H4 (cell line): ENCODE data around the gene JARID2. TPM values are rescaled to one million over a fixed set of nuclear protein-coding genes. Genes with fewer than 3 reads are reported as not detected.

ENCODE experiments used
- DNase-seq: peaks from one replicate; pipeline ENCODE4 v3.0.0-alpha.2; 2015; ENCODE audit warnings: low spot score
- total RNA-seq: library from RNA; depleted of rRNA; stranded (reverse); fragments of >200 nt; shearing (Covaris generic); gene quantifications from 2 replicates; pipeline ENCODE4 v1.2.3, GENCODE V29; 2014; rRNA removed

The JARID2 gene
- 4.9 and 6.0 TPM in 2 replicates for total RNA-seq

DNA sequence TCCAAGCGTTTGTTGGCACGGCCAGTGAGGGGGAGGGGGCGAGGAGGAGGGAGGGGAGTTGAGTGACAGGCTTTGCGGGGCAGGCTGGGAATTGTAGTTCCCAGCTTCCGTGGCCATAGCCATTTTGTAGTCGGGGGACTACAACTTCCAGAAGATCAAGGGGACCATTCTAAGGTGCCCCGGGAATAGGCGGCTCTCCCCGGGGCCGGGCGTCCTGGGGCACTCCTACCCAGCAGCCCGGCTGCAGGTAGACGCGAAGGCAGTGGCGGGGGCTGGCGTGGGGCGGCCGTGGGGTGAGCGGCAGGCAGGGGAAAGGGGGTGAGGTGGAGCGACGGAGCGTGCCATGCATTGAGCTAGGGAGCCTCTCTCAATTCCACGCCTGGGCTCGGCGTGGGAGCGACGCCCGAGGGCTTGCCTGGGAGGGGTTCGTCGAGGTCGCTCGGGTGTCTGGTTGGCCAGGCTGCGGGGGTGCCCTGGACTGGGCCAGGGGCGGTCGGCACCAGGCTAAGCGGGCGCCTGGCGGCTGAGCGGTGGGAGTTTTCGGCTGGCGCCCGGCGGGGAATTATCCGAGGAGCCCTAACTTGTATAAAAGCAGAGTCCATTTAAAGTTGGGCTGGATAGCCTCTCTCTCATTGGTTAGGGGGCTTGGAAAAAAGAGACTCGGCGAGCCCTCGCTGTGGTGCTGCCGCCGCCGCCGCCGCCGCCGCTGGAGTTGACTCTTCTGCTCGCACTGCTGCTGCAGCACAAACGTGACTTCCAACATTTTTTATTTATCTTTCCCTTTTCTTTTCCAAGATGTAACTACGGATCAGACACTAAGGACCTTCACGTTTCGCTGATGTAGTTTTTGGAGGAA is at the start of gene JARID2:
TSS of gene JARID2 (plus strand) at position 709 of the 856 bp plus-strand sequence. CDS start 471 bp downstream, outside the sequence.
- peak; percentile 96 for DNase-seq

GRCh38 chr6:15200087-15200486 is 45.8 kb upstream of the JARID2 start:
- no peak for DNase-seq

- DNase-seq, result no peak
Measured at GRCh38 chr6:15205321-15205720, 40.5 kb upstream of the JARID2 start.

GRCh38 chr6:15206887-15207286 is 39.0 kb upstream of the JARID2 start:
- DNase-seq, result no peak

DNA sequence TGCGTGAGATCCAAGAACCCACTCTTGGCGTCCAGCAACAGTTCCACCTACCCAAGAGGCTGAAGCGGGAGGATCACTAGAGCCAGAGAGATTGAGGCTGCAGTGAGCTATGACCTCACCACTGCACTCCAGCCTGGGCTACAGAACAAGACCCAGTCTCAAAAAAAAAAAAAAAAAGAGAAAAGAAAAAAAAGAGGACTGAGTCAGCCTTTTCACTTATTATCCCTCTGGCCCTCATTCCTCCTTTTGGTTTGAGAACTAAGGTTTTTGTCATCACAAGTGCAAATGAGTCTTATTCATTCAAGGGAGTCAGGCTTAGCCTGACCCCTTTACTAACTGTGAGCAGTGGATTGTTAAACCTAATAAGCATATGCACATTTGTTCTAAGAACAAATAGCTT is 37.9 kb upstream of the JARID2 start:
- no peak for DNase-seq

GRCh38 chr6:15213838-15214400 is 31.9 kb upstream of the JARID2 start:
- DNase-seq, result no peak

- no peak for DNase-seq
Measured at GRCh38 chr6:15218401-15218800, 27.5 kb upstream of the JARID2 start.

GRCh38 chr6:15220062-15220461 is 25.8 kb upstream of the JARID2 start:
- no peak for DNase-seq

- DNase-seq, result no peak
Measured at GRCh38 chr6:15227827-15228318, 18.0 kb upstream of the JARID2 start.

DNA sequence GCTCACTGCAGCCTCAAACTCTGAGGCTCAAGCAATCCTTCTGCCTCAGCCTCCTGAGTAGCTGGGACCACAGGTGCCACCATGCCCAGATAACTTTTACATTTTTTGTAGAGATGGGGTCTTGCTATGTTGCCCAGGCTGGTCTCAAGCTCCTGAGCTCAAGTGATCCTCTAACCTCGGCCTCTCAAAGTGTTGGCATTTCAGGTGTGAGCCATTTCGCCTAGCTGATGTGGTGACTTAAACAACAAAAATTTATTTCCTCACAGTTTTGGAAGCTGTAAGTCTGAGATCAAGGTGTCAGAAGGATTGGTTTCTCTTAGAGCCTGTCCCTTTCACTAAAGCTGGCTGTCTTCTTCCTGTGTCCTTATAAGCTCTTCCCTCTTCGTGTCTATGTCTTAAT is 15.0 kb upstream of the JARID2 start:
- no peak for DNase-seq

DNA sequence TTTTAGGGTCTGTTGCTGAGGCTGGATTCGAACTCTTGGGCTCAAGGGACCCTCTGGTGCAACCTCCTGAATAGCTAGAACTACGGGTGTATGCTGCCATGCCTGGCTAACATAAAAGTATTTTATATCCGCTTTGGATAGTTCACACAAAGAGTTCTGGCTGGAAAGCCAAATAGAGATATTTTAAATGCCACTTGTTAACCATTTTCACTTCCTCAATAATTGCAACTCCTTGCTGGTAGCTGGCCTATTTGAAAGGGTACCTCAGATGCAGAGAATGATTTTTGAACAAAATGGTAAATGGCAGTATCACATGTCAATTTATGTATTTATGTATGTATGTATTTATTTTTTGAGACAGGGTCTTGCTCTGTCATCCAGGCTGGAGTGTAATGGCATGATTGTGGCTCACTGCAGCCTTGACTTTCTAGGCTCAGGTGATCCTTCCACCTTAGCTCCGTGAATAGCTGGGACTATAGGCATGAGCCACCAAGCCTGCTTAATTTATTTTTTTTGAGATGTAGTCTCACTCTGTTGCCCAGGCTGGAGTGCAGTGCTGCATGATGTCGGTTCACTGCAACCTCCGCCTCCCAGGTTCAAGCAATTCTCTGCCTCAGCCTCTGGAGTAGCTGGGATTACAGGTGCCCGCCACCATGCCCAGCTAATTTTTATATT is 12.9 kb upstream of the JARID2 start:
- DNase-seq, result no peak

- no peak for DNase-seq
Measured at GRCh38 chr6:15234068-15234758, 11.7 kb upstream of the JARID2 start.

- DNase-seq, result no peak
Measured at GRCh38 chr6:15239616-15240364, 6.1 kb upstream of the JARID2 start.

DNA sequence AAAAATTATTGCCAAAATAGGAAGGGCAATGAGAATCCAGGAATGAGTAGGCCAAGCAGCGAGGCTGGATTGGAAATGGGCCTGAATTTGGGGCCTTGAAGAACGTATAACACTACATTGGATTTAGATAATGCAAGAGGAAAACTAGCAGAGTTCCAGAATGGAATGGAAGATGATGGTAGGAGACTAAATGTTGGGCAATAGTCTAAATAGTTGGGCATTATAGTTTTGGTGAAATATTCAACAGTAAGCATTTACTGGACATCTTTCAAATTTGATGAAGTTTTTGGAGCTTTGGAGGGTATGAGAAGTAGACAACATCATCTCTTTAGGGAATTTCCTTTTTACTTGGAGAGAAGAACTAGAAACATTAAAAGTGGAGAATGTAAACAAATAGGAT is 3.4 kb upstream of the JARID2 start:
- DNase-seq, result no peak

DNA sequence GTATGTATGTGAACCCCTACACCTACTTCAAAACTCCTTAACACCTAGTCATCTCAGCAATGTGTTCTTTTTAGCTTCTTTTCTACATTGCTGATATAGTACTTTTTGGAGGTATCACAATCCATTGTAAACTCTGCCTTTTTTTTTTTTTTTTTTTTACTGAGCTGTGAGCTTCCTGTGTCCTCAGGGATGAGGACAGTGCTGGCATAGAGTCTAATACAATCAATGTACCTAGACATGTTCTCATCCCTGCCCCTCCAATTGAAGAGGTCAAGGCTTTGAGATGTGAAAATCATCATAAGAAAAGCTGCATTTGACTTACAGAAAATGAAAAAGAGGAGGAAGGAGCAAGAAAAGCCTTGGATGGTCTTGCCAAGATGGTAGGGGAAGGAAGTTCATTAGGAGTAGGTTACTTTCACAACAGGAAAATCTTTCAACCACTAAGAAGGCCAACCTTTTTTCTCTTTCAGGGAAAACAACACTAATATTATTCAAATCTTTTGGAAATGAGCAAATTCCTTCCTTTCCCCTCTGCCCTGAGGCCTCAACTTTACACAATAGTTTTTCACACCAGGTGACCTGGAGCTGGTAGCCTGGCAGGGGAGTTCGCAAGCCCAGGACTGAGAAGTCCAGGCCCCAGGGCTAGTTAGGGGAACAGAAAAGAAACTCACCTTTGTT is 2.8 kb upstream of the JARID2 start:
- no peak for DNase-seq

GRCh38 chr6:15243910-15244619 is 1.8 kb upstream of the JARID2 start:
- no peak for DNase-seq

DNA sequence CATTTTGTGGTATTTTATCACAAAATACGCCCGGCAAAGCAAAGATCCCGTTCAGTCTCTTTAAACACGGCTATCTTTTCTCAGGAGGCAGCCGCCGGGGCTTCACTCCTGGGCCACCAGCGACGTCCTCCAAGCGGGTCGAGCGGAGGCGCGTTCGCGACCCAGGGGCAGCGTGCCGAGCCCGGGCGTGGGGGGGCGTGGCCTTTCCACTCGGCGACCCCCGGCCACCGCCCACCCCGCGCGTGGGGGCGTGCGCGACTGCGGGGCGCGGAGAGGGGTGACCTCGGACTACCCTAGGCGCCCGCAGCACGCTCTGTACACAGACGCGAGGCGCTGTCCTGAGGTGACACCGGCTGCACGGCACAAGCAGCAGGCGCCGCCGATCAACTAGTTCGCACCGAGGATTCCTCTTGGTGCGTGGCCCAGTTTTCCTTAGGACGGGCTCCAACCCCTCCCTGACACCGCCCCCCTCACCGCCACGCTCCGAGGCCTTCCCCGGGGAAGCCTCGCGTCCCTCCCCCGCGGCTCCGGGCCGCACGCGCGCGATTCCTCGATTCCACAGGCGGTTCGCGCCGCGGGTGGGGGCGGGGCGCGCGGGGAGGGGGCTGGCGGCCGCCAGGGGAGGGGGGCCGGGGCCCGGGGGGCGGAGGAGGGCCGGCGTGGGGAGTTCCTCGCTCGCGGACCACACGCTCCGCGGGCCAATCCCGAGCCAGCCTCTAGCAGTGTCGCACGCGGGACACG is 1.1 kb upstream of the JARID2 start:
- DNase-seq, result peak; percentile 35

DNA sequence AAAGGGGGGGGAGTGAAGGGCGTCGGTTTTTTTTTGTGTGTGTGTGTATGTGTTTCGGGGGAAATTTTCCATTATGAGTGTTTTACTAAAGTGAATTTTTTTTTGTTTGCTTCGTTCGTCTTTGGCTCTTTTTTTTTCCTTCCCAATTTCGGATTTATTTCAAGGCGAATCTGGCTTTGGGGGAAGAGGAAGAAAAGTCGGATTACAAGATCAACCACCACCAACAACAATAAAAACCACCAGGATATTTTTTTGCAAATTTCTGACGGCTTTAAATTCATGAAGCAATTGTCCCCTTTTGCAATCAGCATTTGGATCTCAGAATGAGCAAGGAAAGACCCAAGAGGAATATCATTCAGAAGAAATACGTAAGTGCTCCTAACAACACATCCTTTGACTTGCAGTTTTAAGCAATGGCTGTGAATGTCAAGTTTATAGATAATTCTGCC is 372 bp downstream of the JARID2 start:
- no peak for DNase-seq
